ENCODE measurements around the gene TMBIM1.

TMBIM1 gene

GRCh38 chr2:218255446-218255845, 36.9 kb downstream of the TMBIM1 start:
- DNase-seq (ENCODE audit: extremely low read depth, insufficient read length): no peak
- Histone ChIP-seq H3K4me3 (replicated peaks; ENCODE audit: low read depth, low read length) (no peak overlapping the region), H3K36me3 (ENCODE audit: control insufficient read depth, insufficient read depth, low read length) (peaks cover 33% of the 10 kb centered on the region), H3K27me3 (replicated peaks; ENCODE audit: control insufficient read depth, insufficient read depth, low read length) (no peaks in the 10 kb centered on the region)
- TF ChIP-seq, protein P1, sequence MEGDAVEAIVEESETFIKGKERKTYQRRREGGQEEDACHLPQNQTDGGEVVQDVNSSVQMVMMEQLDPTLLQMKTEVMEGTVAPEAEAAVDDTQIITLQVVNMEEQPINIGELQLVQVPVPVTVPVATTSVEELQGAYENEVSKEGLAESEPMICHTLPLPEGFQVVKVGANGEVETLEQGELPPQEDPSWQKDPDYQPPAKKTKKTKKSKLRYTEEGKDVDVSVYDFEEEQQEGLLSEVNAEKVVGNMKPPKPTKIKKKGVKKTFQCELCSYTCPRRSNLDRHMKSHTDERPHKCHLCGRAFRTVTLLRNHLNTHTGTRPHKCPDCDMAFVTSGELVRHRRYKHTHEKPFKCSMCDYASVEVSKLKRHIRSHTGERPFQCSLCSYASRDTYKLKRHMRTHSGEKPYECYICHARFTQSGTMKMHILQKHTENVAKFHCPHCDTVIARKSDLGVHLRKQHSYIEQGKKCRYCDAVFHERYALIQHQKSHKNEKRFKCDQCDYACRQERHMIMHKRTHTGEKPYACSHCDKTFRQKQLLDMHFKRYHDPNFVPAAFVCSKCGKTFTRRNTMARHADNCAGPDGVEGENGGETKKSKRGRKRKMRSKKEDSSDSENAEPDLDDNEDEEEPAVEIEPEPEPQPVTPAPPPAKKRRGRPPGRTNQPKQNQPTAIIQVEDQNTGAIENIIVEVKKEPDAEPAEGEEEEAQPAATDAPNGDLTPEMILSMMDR (IDR thresholded peaks at IDR 0.05; ENCODE audit: insufficient read depth, low read length, poor library complexity, severe bottlenecking): no peak

GRCh38 chr2:218253232-218253625, 39.1 kb downstream of the TMBIM1 start:
- TF ChIP-seq, protein P1 (IDR thresholded peaks at IDR 0.05; ENCODE audit: insufficient read depth, low read length, poor library complexity, severe bottlenecking): no peak
- Histone ChIP-seq H3K4me3 (replicated peaks; ENCODE audit: low read depth, low read length) (no peak overlapping the region), H3K36me3 (ENCODE audit: control insufficient read depth, insufficient read depth, low read length) (peaks cover 52% of the 10 kb centered on the region), H3K27me3 (replicated peaks; ENCODE audit: control insufficient read depth, insufficient read depth, low read length) (no peaks in the 10 kb centered on the region)
- no peak for DNase-seq (ENCODE audit: extremely low read depth, insufficient read length)

DNA sequence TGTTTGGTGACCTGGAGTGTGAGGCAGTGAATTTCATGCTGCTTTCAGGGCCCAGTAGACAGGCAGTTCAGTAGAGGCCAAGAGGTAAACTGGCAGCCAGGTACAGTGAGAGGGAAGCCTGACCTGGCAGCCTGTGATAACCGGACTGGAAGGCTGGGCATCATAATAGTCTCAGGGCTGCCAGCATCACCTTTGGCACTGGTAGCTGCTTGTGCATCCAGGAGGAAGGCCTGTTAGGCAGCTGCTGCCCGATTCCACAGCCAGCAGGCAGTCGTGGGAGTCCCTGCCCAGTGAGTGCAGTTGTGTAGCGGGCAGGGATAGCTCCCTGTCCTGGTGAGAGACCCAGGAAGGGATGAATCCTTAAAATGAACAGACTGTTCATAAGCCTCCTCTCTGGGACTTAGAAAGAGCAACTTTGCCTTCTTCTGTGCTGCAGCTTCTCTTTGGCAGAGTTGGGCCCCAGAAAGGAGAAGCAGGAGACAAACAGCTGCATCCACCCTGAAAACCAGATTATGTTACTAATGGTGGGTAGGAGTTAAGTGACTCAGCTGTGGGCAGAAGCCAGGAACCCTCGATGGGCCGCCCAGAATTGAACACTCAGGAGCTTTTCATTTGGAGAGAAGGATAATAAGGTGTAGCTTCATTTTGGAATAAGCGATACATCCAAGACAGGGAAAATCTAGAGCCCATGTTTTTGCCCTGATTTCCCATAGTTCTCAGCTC, 39.6 kb downstream of the TMBIM1 start:
- Histone ChIP-seq H3K36me3 (ENCODE audit: control insufficient read depth, insufficient read depth, low read length) (peaks cover 54% of the 10 kb centered on the region), H3K4me3 (replicated peaks; ENCODE audit: low read depth, low read length) (no peak overlapping the region), H3K27me3 (replicated peaks; ENCODE audit: control insufficient read depth, insufficient read depth, low read length) (no peaks in the 10 kb centered on the region)
- no peak for DNase-seq (ENCODE audit: extremely low read depth, insufficient read length)
- TF ChIP-seq, protein P1 (IDR thresholded peaks at IDR 0.05; ENCODE audit: insufficient read depth, low read length, poor library complexity, severe bottlenecking): no peak

DNA sequence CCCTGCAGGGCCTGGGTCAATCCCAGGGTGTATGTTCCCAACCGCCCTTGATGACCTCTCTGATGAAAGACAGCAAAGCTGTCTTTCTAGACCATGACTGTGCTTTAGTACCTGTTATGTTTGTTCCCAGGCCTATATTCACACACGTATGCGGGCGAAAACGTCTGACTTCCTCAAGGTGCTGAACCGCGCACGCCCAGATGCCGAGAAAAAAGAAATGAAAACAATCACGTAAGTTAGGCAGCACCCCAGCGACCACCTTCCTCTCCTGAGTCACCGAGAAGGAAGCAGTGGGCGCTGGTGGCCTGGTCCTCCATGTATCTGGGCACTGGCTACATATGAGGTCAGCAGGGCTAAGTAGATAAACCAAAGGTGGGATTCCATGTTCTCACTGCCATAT, 42.6 kb downstream of the TMBIM1 start:
- TF ChIP-seq, protein P1 (IDR thresholded peaks at IDR 0.05; ENCODE audit: insufficient read depth, low read length, poor library complexity, severe bottlenecking): no peak
- Histone ChIP-seq H3K36me3 (ENCODE audit: control insufficient read depth, insufficient read depth, low read length) (peaks cover 65% of the 10 kb centered on the region), H3K4me3 (replicated peaks; ENCODE audit: low read depth, low read length) (no peak overlapping the region), H3K27me3 (replicated peaks; ENCODE audit: control insufficient read depth, insufficient read depth, low read length) (no peaks in the 10 kb centered on the region)
- no peak for DNase-seq (ENCODE audit: extremely low read depth, insufficient read length)

DNA sequence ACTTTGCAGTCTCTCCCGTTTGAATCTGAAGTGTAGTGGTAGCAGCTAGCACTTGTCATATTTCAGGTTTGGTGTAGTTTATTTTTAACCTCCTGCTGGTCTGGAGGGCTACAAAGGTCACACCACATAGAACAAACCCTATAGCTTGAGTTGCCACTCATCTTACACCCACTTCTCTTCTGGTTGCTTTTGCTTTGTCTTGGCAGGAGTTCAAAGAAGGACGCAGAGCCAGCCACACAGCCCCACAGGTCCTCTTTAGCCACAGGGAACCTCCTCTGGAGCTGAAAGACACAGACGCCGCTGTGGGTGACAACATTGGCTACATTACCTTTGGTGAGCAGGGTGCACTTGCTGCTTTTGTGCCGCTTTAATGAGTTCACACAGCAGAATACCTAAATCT, 47.1 kb downstream of the TMBIM1 start:
- DNase-seq (ENCODE audit: extremely low read depth, insufficient read length): no peak
- Histone ChIP-seq H3K4me3 (replicated peaks; ENCODE audit: low read depth, low read length) (no peak overlapping the region), H3K36me3 (ENCODE audit: control insufficient read depth, insufficient read depth, low read length) (peaks cover 59% of the 10 kb centered on the region), H3K27me3 (replicated peaks; ENCODE audit: control insufficient read depth, insufficient read depth, low read length) (no peaks in the 10 kb centered on the region)
- TF ChIP-seq, protein P1 (IDR thresholded peaks at IDR 0.05; ENCODE audit: insufficient read depth, low read length, poor library complexity, severe bottlenecking): no peak

GRCh38 chr2:218244665-218245064, 47.6 kb downstream of the TMBIM1 start:
- Histone ChIP-seq H3K27me3 (replicated peaks; ENCODE audit: control insufficient read depth, insufficient read depth, low read length) (no peaks in the 10 kb centered on the region), H3K36me3 (ENCODE audit: control insufficient read depth, insufficient read depth, low read length) (peaks cover 55% of the 10 kb centered on the region), H3K4me3 (replicated peaks; ENCODE audit: low read depth, low read length) (no peak overlapping the region)
- TF ChIP-seq, protein P1 (IDR thresholded peaks at IDR 0.05; ENCODE audit: insufficient read depth, low read length, poor library complexity, severe bottlenecking): no peak
- no peak for DNase-seq (ENCODE audit: extremely low read depth, insufficient read length)
